Keratinocyte (primary cell): ENCODE measurements around the gene LAMA3. TPM values are rescaled to one million over a fixed set of nuclear protein-coding genes. Genes with fewer than 3 reads are reported as not detected.

ENCODE experiments used
- DNase-seq: peaks from one replicate; pipeline ENCODE4 v3.0.0-alpha.2; 2011; ENCODE audit warnings: low read depth, missing footprints, low spot score
- FAIRE-seq: peaks from 2 replicates; lab custom pipeline; 2011; peaks lifted over from hg19 to GRCh38; lab: Jason Lieb, UNC
- H2AFZ ChIP-seq: 2 replicates; pipeline ENCODE4 v1.6.0; 2012; ENCODE audit warnings: low read length, control low read depth, inconsistent platforms; ENCODE audit not compliant: control insufficient read depth
- H3K27ac ChIP-seq: 2 replicates; pipeline ENCODE4 v1.5.1; 2011; ENCODE audit warnings: low read length; ENCODE audit not compliant: control insufficient read depth, insufficient read depth
- H3K27me3 ChIP-seq: 3 replicates; pipeline ENCODE4 v1.6.0; 2011; ENCODE audit warnings: low read length; ENCODE audit not compliant: control insufficient read depth, insufficient read depth; ENCODE audit errors: extremely low read depth
- H3K36me3 ChIP-seq, 2 experiments: 2 replicates in 1 of 2; 3 replicates in 1 of 2; pipeline ENCODE4 v1.5.1; 2011; ENCODE audit warnings: low read length in 2 of 2, mild to moderate bottlenecking in 1 of 2; ENCODE audit not compliant: control insufficient read depth in 2 of 2, insufficient read depth in 2 of 2; ENCODE audit errors: extremely low read depth in 1 of 2
- H3K4me1 ChIP-seq: 3 replicates; pipeline ENCODE4 v1.5.1; 2011; ENCODE audit warnings: low read length; ENCODE audit not compliant: control insufficient read depth, insufficient read depth; ENCODE audit errors: extremely low read depth
- H3K4me2 ChIP-seq: 3 replicates; pipeline ENCODE4 v1.6.0; 2011; ENCODE audit warnings: low read depth, low read length; ENCODE audit not compliant: control insufficient read depth, insufficient read depth; ENCODE audit errors: extremely low read depth
- H3K4me3 ChIP-seq, 3 experiments: fragments of 200-600 bp in 1 of 3; sonication (generic) in 1 of 3; 2 replicates in 2 of 3; 3 replicates in 1 of 3; pipeline ENCODE4 v1.5.1; 2011 to 2016; ENCODE audit warnings: low read length in 3 of 3, mild to moderate bottlenecking in 3 of 3, control low read depth in 2 of 3, inconsistent platforms in 1 of 3, low read depth in 1 of 3, mixed read lengths in 1 of 3, mixed run types in 1 of 3, moderate library complexity in 1 of 3; ENCODE audit not compliant: control insufficient read depth in 2 of 3, insufficient read depth in 2 of 3; ENCODE audit errors: extremely low read depth in 1 of 3
- H3K79me2 ChIP-seq: 2 replicates; pipeline ENCODE4 v1.6.0; 2012; ENCODE audit warnings: low read length; ENCODE audit not compliant: control insufficient read depth, insufficient read depth
- H3K9ac ChIP-seq: 3 replicates; pipeline ENCODE4 v1.6.0; 2011; ENCODE audit warnings: low read length; ENCODE audit not compliant: control insufficient read depth, insufficient read depth; ENCODE audit errors: extremely low read depth
- H3K9me1 ChIP-seq: 3 replicates; pipeline ENCODE4 v1.6.0; 2011; ENCODE audit warnings: low read length; ENCODE audit not compliant: control insufficient read depth, insufficient read depth; ENCODE audit errors: extremely low read depth
- H3K9me3 ChIP-seq: 2 replicates; pipeline ENCODE4 v1.5.1; 2012; ENCODE audit warnings: low read depth, low read length; ENCODE audit not compliant: control insufficient read depth
- H4K20me1 ChIP-seq: 3 replicates; pipeline ENCODE4 v1.6.0; 2011; ENCODE audit warnings: low read length; ENCODE audit not compliant: control insufficient read depth, insufficient read depth; ENCODE audit errors: extremely low read depth
- CTCF ChIP-seq, 3 experiments: IDR thresholded peaks in 1 of 3; conservative IDR thresholded peaks in 1 of 3; optimal IDR thresholded peaks in 1 of 3; 2 replicates in 2 of 3; 3 replicates in 1 of 3; pipeline versions ENCODE3 to v1.5.1; 2011; ENCODE audit warnings: low read length in 3 of 3, mild to moderate bottlenecking in 3 of 3, moderate library complexity in 2 of 3, control low read depth in 1 of 3, inconsistent platforms in 1 of 3; ENCODE audit not compliant: insufficient read depth in 2 of 3; ENCODE audit errors: extremely low read depth in 1 of 3
- EZH2 ChIP-seq: IDR thresholded peaks from one replicate; pipeline ENCODE4 v1.6.1; 2012; ENCODE audit warnings: inconsistent platforms, mild to moderate bottlenecking, low read length, moderate library complexity
- dilution Hi-C: fragments of 300-500 bp; cut with MboI; formaldehyde crosslinking; loops from one replicate; pipeline ENCODE4 v1.7.0; 2020; ENCODE audit warnings: low sequenced_read_pairs; ENCODE audit not compliant: extremely low pct_ligation_motif_present
- polyA plus RNA-seq, 5 experiments: library from polyadenylated mRNA; depleted of rRNA in 3 of 5; stranded (reverse) in 3 of 5; stranded (forward) in 1 of 5; unstranded in 1 of 5; fragments of >200 nt; gene quantifications; 1 replicate in 1 of 5; 2 replicates in 3 of 5; 3 replicates in 1 of 5; pipeline versions ENCODE4 v1.2.1 to v1.2.3, GENCODE V29; 2011 to 2012; ENCODE audit warnings: missing spikeins in 2 of 5, low read depth in 1 of 5, low replicate concordance in 1 of 5

Gene LAMA3
- polyA plus RNA-seq, 1 donor (not counting 4 experiments of a cell fraction or from before 2014, with no cell fraction given) = 1,944 TPM

DNA sequence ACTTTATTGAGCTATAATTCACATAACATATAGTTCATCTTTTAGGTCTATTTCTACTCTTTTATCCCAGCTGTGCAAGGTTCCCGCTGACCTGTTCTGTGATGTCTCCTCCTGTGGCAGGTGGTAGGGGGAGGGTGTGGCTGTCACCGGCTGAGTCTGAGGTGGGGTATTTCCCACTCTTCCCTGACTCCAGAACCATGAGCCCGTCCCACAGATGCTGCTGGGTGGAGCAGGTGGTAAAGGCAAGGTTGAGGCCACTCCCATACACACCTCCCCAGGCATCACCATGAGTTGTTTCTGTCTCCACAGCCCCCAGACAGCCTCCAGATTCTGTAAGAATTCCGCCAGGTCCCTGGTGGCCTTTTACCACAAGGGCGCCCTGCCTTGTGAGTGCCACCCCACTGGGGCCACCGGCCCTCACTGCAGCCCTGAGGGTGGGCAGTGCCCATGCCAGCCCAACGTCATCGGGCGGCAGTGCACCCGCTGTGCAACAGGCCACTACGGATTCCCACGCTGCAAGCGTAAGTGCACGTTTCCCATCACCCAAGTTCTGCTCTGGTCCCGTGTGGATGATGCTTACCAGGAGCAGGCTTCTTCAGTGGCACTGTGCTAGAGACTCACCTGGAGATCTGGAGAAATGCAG, 156.9 kb downstream of the LAMA3 start:
- no peak for TF ChIP-seq EZH2
- no peak for TF ChIP-seq CTCF (optimal IDR thresholded peaks at IDR 0.05 in 1 of 3, IDR thresholded peaks at IDR 0.05 in 1 of 3, conservative IDR thresholded peaks at IDR 0.05 in 1 of 3; ENCODE audit: extremely low read depth in 1 of 3, insufficient read depth in 2 of 3, low read length in 3 of 3)
- no peak for FAIRE-seq
- Histone ChIP-seq H3K4me2 (no peak overlapping the region), H3K9me1 (peaks cover 3% of the 10 kb centered on the region), H3K36me3 (peaks cover 5 to 15% of the 10 kb centered on the region in 2 experiments), H3K9me3 (no peaks in the 10 kb centered on the region), H3K27ac (no peak overlapping the region), H3K4me3 (no peak overlapping the region), H4K20me1 (no peaks in the 10 kb centered on the region), H3K79me2 (no peaks in the 10 kb centered on the region), H3K4me1 (peaks cover 44% of the 10 kb centered on the region), H2AFZ (no peak overlapping the region), H3K27me3 (no peaks in the 10 kb centered on the region), H3K9ac (no peak overlapping the region)
- no peak for DNase-seq
- dilution Hi-C loops = no loop called here

GRCh38 chr18:23847321-23847986, 158.2 kb downstream of the LAMA3 start:
- no peaks in the 10 kb centered on the region for H3K9me3 ChIP-seq
- H3K27me3 ChIP-seq = no peaks in the 10 kb centered on the region
- dilution Hi-C loops = no loop called here
- H2AFZ ChIP-seq = no peak overlapping the region
- no peak overlapping the region for H3K27ac ChIP-seq
- H3K4me1 ChIP-seq = peaks cover 44% of the 10 kb centered on the region
- TF ChIP-seq EZH2 (no peak), CTCF (optimal IDR thresholded peaks at IDR 0.05 in 1 of 3, IDR thresholded peaks at IDR 0.05 in 1 of 3, conservative IDR thresholded peaks at IDR 0.05 in 1 of 3; ENCODE audit: extremely low read depth in 1 of 3, insufficient read depth in 2 of 3, low read length in 3 of 3) (no peak)
- H3K79me2 ChIP-seq = no peaks in the 10 kb centered on the region
- peaks cover 5 to 16% of the 10 kb centered on the region in 2 experiments for H3K36me3 ChIP-seq
- H4K20me1 ChIP-seq = no peaks in the 10 kb centered on the region
- DNase-seq (no peak), FAIRE-seq (no peak)
- no peak overlapping the region for H3K4me3 ChIP-seq
- no peak overlapping the region for H3K4me2 ChIP-seq
- H3K9ac ChIP-seq = no peak overlapping the region
- H3K9me1 ChIP-seq = peaks cover 3% of the 10 kb centered on the region
